Measurements from ENCODE around the gene GAS2L1. TPM values are rescaled to one million over a fixed set of nuclear protein-coding genes. Genes with fewer than 3 reads are reported as not detected.
A peak's percentile ranks its signal among the peaks of the same experiment; 100 is the strongest.

GAS2L1 gene
- total RNA-seq, 1 experiment from 2014 or later = 8.0 TPM

DNA sequence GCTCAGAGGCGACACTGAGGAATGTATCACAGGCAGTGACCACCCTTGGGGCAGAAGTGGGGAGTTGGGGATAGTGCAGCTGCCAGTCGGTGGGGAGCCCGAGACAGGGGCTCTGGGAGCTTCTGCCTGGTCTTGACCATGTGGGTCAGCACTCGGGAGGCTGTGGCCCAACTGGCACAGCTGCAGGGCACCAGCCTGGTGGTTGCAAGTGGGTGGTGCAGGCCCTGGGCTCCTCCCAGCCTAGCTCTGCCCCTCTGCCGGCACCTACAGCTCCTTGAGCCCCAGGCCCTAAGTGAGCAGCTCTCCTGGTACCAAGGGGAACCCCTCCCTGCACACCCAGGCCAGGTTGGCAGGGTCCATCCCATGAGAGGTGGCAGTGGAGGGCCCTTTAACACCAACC lies 21.6 kb downstream of the GAS2L1 start:
- H3K27ac Mint-ChIP-seq = no peak overlapping the region
- TF ChIP-seq, protein P1, sequence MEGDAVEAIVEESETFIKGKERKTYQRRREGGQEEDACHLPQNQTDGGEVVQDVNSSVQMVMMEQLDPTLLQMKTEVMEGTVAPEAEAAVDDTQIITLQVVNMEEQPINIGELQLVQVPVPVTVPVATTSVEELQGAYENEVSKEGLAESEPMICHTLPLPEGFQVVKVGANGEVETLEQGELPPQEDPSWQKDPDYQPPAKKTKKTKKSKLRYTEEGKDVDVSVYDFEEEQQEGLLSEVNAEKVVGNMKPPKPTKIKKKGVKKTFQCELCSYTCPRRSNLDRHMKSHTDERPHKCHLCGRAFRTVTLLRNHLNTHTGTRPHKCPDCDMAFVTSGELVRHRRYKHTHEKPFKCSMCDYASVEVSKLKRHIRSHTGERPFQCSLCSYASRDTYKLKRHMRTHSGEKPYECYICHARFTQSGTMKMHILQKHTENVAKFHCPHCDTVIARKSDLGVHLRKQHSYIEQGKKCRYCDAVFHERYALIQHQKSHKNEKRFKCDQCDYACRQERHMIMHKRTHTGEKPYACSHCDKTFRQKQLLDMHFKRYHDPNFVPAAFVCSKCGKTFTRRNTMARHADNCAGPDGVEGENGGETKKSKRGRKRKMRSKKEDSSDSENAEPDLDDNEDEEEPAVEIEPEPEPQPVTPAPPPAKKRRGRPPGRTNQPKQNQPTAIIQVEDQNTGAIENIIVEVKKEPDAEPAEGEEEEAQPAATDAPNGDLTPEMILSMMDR (conservative IDR thresholded peaks at IDR 0.05) = peak; percentile 32; the same call in 2 of the 3 replicates
- Histone ChIP-seq H2AK5ac (ENCODE audit: insufficient read length, low read length) (no peak overlapping the region), H4K20me1 (ENCODE audit: control insufficient read depth, insufficient read depth, insufficient read length) (peaks cover 3% of the 10 kb centered on the region), H4K8ac (replicated peaks; ENCODE audit: insufficient read length, low read depth, low read length) (no peak overlapping the region), H3K79me1 (ENCODE audit: insufficient read depth, low read depth, low read length, poor library complexity, severe bottlenecking) (no peaks in the 10 kb centered on the region), H3K79me2 (ENCODE audit: insufficient read depth, low read length) (no peaks in the 10 kb centered on the region), H2AFZ (ENCODE audit: low read length) (no peak overlapping the region), H3K4me2 (ENCODE audit: insufficient read depth, insufficient read length, low read length) (no peak overlapping the region), H3K27ac (ENCODE audit: insufficient read length, low read depth, low read length) (no peak overlapping the region), H2BK120ac (ENCODE audit: low read depth, low read length, poor library complexity, severe bottlenecking) (no peak overlapping the region), H3K9me3 (ENCODE audit: control insufficient read depth, low read depth, low read length) (no peaks in the 10 kb centered on the region), H2BK15ac (ENCODE audit: low read depth, low read length) (no peak overlapping the region), H3K27me3 (ENCODE audit: insufficient read depth, low read length) (no peaks in the 10 kb centered on the region), H2BK20ac (ENCODE audit: low read depth, low read length, poor library complexity, severe bottlenecking) (no peak overlapping the region), H3K56ac (ENCODE audit: insufficient read length, low read depth, low read length) (no peak overlapping the region), H3K14ac (ENCODE audit: insufficient read depth, low read length) (no peak overlapping the region), H3K9ac (ENCODE audit: extremely low read depth, insufficient read length, low read length) (no peak overlapping the region), H3K18ac (ENCODE audit: insufficient read length, low read depth, low read length) (no peak overlapping the region), H2BK5ac (ENCODE audit: insufficient read length, low read length) (no peak overlapping the region), H4K91ac (ENCODE audit: insufficient read length, low read depth, low read length) (no peak overlapping the region), H4K5ac (ENCODE audit: insufficient read length, low read depth, low read length) (no peak overlapping the region), H3K23ac (ENCODE audit: insufficient read length, low read depth, low read length) (no peak overlapping the region), H3T11ph (ENCODE audit: low read length) (no peak overlapping the region), H2BK12ac (ENCODE audit: insufficient read length, low read depth, low read length) (no peak overlapping the region), H3K4ac (ENCODE audit: low read depth, low read length) (no peak overlapping the region), H3K23me2 (ENCODE audit: insufficient read length, low read depth, low read length, poor library complexity, severe bottlenecking) (no peaks in the 10 kb centered on the region), H3K4me1 (ENCODE audit: insufficient read depth, low read length) (no peaks in the 10 kb centered on the region)
- no CpG with 5 or more reads among the region's 5 CpGs for WGBS (ENCODE audit: extremely low coverage, insufficient read length, low lambda C conversion rate)
- no peaks in the 10 kb centered on the region for H3K9me3 Mint-ChIP-seq
- H3K4me1 Mint-ChIP-seq = peaks cover 2 to 3% of the 10 kb centered on the region in 2 experiments; a peak in 2 of 4 replicates
- peaks cover 3 to 20% (median 20%) of the 10 kb centered on the region in 3 experiments; a peak in 6 of 7 replicates for H3K36me3 Mint-ChIP-seq (ENCODE audit: insufficient read depth in 1 of 3, low read depth in 3 of 3)
- H3K4me3 Mint-ChIP-seq = no peak overlapping the region
- no peaks in the 10 kb centered on the region for H3K27me3 Mint-ChIP-seq (ENCODE audit: low read depth)
- no peak for DNase-seq
